SK-N-SH treated with all-trans-retinoic acid at 6 μM for 48 hours (cell line): Measurements from ENCODE around the gene PDE1C.

Source experiments
- ATAC-seq: fragments of 200-7000 bp; cut with Tn5 transposase; 3 replicates; pipeline ENCODE4 v1.9.1; 2020; ENCODE audit warnings: mild to moderate bottlenecking, moderate library complexity
- ARNTL ChIP-seq: fragments of 450-650 bp; formaldehyde crosslinking; IDR thresholded peaks from 2 replicates; pipeline ENCODE4 v1.5.0; 2020; ENCODE audit warnings: low read depth, mild to moderate bottlenecking, moderate library complexity, borderline replicate concordance
- BACH2 ChIP-seq: fragments of 250-450 bp; sonication (Bioruptor Pico); IDR thresholded peaks from 2 replicates; pipeline ENCODE4 v1.9.0; 2021; ENCODE audit warnings: mild to moderate bottlenecking, borderline replicate concordance
- CSDC2 ChIP-seq: fragments of 250-450 bp; sonication (Bioruptor Pico); IDR thresholded peaks from 2 replicates; pipeline ENCODE4 v1.5.0; 2020; ENCODE audit warnings: mild to moderate bottlenecking, moderate library complexity
- CSRNP3 ChIP-seq: fragments of 250-450 bp; sonication (Bioruptor Pico); IDR thresholded peaks from 2 replicates; pipeline ENCODE4 v1.5.1; 2021; ENCODE audit warnings: mild to moderate bottlenecking, moderate library complexity
- ESRRG ChIP-seq: fragments of 250-450 bp; sonication (Bioruptor Pico); IDR thresholded peaks from 2 replicates; pipeline ENCODE4 v1.6.1; 2021; ENCODE audit warnings: mild to moderate bottlenecking
- GLIS3 ChIP-seq: fragments of 250-450 bp; sonication (Bioruptor Pico); IDR thresholded peaks from 2 replicates; pipeline ENCODE4 v1.5.0; 2020; ENCODE audit warnings: mild to moderate bottlenecking, moderate library complexity
- ISL1 ChIP-seq: fragments of 250-450 bp; sonication (Bioruptor Pico); IDR thresholded peaks from 2 replicates; pipeline ENCODE4 v2.1.2; 2022; ENCODE audit warnings: mild to moderate bottlenecking, moderate library complexity
- OSR1 ChIP-seq: fragments of 250-450 bp; sonication (Bioruptor Pico); IDR thresholded peaks from 2 replicates; pipeline ENCODE4 v1.8.0; 2022; ENCODE audit warnings: moderate library complexity, mild to moderate bottlenecking, inconsistent platforms
- PPARA ChIP-seq: fragments of 250-450 bp; sonication (Bioruptor Pico); IDR thresholded peaks from 2 replicates; pipeline ENCODE4 v1.5.0; 2020; ENCODE audit warnings: mild to moderate bottlenecking, borderline replicate concordance
- RARB ChIP-seq: fragments of 250-450 bp; sonication (Bioruptor Pico); IDR thresholded peaks from 2 replicates; pipeline ENCODE4 v1.8.0; 2021; ENCODE audit warnings: mild to moderate bottlenecking, moderate library complexity
- TOX ChIP-seq: fragments of 250-450 bp; sonication (Bioruptor Pico); IDR thresholded peaks from 2 replicates; pipeline ENCODE4 v1.8.0; 2021; ENCODE audit warnings: mild to moderate bottlenecking, moderate library complexity, borderline replicate concordance
- ZC3H10 ChIP-seq: fragments of 250-450 bp; sonication (Bioruptor Pico); IDR thresholded peaks from 2 replicates; pipeline ENCODE4 v1.5.1; 2021; ENCODE audit warnings: mild to moderate bottlenecking, moderate library complexity
- ZFP3 ChIP-seq: fragments of 250-450 bp; sonication (Bioruptor Pico); IDR thresholded peaks from 2 replicates; pipeline ENCODE4 v1.5.0; 2020; ENCODE audit warnings: mild to moderate bottlenecking, moderate library complexity
- ZNF565 ChIP-seq: fragments of 450-650 bp; formaldehyde crosslinking; conservative IDR thresholded peaks from 2 replicates; pipeline ENCODE4 v1.5.0; 2020; ENCODE audit warnings: low read depth, mild to moderate bottlenecking, moderate library complexity
- ZNF70 ChIP-seq: fragments of 450-650 bp; formaldehyde crosslinking; IDR thresholded peaks from 2 replicates; pipeline ENCODE4 v1.5.0; 2020; ENCODE audit warnings: mild to moderate bottlenecking, moderate library complexity
- TF ChIP-seq, protein P1 (sequence below): fragments of 250-450 bp; sonication (Bioruptor Pico); IDR thresholded peaks from 2 replicates; pipeline ENCODE4 v1.5.1; 2020; ENCODE audit warnings: low read depth, mild to moderate bottlenecking, moderate library complexity
- TF ChIP-seq, protein P2 (sequence below): fragments of 250-450 bp; sonication (Bioruptor Pico); IDR thresholded peaks from 2 replicates; pipeline ENCODE4 v1.5.0; 2020; ENCODE audit warnings: mild to moderate bottlenecking, moderate library complexity
- TF ChIP-seq, protein P3 (sequence below): fragments of 250-450 bp; sonication (Bioruptor Pico); IDR thresholded peaks from 2 replicates; pipeline ENCODE4 v1.8.0; 2021; ENCODE audit warnings: low read depth, mild to moderate bottlenecking, moderate library complexity, borderline replicate concordance
- TF ChIP-seq, protein P4 (sequence below): fragments of 250-450 bp; sonication (Bioruptor Pico); IDR thresholded peaks from 2 replicates; pipeline ENCODE4 v1.8.0; 2020; ENCODE audit warnings: mild to moderate bottlenecking, moderate library complexity, borderline replicate concordance

Gene PDE1C

DNA sequence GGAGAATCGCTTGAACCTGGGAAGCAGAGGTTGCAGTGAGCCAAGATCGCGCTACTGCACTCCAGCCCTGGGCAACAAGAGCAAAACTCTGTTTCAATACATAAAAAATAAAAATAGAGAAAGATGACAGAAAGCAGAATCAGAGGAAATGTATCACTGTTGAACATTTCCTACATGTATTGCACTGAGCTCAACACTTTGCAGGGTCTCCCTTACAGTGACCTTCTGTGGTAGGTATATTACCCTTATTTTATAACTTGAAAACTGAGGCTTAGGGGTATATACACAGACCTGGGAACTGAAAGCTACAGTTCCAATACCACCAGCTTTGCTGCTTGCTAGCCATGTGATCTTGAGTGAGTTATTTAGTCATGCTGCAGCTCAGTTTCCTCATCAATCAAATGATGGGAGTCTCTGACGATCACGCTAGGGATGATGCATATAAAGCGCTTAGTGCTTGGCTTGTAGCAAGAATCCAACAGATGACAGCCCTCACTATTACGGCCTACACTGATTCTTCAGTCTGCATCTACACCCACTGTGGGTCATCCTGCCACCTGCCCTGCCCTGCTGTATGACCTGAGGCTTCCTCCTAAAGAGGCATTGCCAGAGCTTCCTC is 99.0 kb downstream of the PDE1C start:
- no peak for ATAC-seq
- no peak for TF ChIP-seq ZFP3
- TF ChIP-seq CSRNP3, result no peak
- no peak for TF ChIP-seq BACH2
- no peak for TF ChIP-seq ZC3H10
- TF ChIP-seq ARNTL, result no peak
- TF ChIP-seq, protein P1, sequence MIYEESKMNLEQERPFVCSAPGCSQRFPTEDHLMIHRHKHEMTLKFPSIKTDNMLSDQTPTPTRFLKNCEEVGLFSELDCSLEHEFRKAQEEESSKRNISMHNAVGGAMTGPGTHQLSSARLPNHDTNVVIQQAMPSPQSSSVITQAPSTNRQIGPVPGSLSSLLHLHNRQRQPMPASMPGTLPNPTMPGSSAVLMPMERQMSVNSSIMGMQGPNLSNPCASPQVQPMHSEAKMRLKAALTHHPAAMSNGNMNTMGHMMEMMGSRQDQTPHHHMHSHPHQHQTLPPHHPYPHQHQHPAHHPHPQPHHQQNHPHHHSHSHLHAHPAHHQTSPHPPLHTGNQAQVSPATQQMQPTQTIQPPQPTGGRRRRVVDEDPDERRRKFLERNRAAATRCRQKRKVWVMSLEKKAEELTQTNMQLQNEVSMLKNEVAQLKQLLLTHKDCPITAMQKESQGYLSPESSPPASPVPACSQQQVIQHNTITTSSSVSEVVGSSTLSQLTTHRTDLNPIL (CRISPR knock-in tag), result no peak
- TF ChIP-seq ZNF70, result no peak
- TF ChIP-seq, protein P2, sequence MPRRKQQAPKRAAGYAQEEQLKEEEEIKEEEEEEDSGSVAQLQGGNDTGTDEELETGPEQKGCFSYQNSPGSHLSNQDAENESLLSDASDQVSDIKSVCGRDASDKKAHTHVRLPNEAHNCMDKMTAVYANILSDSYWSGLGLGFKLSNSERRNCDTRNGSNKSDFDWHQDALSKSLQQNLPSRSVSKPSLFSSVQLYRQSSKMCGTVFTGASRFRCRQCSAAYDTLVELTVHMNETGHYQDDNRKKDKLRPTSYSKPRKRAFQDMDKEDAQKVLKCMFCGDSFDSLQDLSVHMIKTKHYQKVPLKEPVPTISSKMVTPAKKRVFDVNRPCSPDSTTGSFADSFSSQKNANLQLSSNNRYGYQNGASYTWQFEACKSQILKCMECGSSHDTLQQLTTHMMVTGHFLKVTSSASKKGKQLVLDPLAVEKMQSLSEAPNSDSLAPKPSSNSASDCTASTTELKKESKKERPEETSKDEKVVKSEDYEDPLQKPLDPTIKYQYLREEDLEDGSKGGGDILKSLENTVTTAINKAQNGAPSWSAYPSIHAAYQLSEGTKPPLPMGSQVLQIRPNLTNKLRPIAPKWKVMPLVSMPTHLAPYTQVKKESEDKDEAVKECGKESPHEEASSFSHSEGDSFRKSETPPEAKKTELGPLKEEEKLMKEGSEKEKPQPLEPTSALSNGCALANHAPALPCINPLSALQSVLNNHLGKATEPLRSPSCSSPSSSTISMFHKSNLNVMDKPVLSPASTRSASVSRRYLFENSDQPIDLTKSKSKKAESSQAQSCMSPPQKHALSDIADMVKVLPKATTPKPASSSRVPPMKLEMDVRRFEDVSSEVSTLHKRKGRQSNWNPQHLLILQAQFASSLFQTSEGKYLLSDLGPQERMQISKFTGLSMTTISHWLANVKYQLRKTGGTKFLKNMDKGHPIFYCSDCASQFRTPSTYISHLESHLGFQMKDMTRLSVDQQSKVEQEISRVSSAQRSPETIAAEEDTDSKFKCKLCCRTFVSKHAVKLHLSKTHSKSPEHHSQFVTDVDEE (CRISPR knock-in tag), result no peak
- TF ChIP-seq CSDC2 (CRISPR knock-in tag), result no peak
- no peak for TF ChIP-seq ESRRG (CRISPR knock-in tag)
- no peak for TF ChIP-seq RARB
- TF ChIP-seq PPARA (CRISPR knock-in tag), result no peak
- no peak for TF ChIP-seq ISL1 (CRISPR knock-in tag)
- TF ChIP-seq, protein P3, sequence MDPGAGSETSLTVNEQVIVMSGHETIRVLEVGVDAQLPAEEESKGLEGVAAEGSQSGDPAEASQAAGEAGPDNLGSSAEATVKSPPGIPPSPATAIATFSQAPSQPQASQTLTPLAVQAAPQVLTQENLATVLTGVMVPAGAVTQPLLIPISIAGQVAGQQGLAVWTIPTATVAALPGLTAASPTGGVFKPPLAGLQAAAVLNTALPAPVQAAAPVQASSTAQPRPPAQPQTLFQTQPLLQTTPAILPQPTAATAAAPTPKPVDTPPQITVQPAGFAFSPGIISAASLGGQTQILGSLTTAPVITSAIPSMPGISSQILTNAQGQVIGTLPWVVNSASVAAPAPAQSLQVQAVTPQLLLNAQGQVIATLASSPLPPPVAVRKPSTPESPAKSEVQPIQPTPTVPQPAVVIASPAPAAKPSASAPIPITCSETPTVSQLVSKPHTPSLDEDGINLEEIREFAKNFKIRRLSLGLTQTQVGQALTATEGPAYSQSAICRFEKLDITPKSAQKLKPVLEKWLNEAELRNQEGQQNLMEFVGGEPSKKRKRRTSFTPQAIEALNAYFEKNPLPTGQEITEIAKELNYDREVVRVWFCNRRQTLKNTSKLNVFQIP (CRISPR knock-in tag), result no peak
- no peak for TF ChIP-seq TOX (CRISPR knock-in tag)
- no peak for TF ChIP-seq ZNF565 (CRISPR knock-in tag)
- TF ChIP-seq, protein P4, sequence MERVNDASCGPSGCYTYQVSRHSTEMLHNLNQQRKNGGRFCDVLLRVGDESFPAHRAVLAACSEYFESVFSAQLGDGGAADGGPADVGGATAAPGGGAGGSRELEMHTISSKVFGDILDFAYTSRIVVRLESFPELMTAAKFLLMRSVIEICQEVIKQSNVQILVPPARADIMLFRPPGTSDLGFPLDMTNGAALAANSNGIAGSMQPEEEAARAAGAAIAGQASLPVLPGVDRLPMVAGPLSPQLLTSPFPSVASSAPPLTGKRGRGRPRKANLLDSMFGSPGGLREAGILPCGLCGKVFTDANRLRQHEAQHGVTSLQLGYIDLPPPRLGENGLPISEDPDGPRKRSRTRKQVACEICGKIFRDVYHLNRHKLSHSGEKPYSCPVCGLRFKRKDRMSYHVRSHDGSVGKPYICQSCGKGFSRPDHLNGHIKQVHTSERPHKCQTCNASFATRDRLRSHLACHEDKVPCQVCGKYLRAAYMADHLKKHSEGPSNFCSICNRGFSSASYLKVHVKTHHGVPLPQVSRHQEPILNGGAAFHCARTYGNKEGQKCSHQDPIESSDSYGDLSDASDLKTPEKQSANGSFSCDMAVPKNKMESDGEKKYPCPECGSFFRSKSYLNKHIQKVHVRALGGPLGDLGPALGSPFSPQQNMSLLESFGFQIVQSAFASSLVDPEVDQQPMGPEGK, result no peak
- TF ChIP-seq OSR1 (CRISPR knock-in tag), result no peak
- no peak for TF ChIP-seq GLIS3

GRCh38 chr7:31970501-31970900 is 99.7 kb downstream of the PDE1C start:
- ATAC-seq, result no peak
- TF ChIP-seq ZNF565 (CRISPR knock-in tag), result no peak
- TF ChIP-seq, protein P2 (CRISPR knock-in tag), result no peak
- TF ChIP-seq RARB, result no peak
- TF ChIP-seq, protein P1 (CRISPR knock-in tag), result no peak
- TF ChIP-seq ZFP3, result no peak
- TF ChIP-seq ARNTL, result no peak
- no peak for TF ChIP-seq CSRNP3
- TF ChIP-seq, all 23 proteins: peak for 0
